ENCODE results near the gene DDR2. TPM values are rescaled to one million over a fixed set of nuclear protein-coding genes. Genes with fewer than 3 reads are reported as not detected.

DDR2 gene
- polyA plus RNA-seq, 1 donor from 2014 or later, result 0.69 TPM

GRCh38 chr1:162662013-162662412, 29.7 kb downstream of the DDR2 start:
- Histone ChIP-seq H3K4me2 (ENCODE audit: low read length) (no peak overlapping the region), H3K9me2 (ENCODE audit: insufficient read depth, low read length) (no peaks in the 10 kb centered on the region), H4K20me1 (ENCODE audit: insufficient read depth) (no peaks in the 10 kb centered on the region), H3K4me3 (ENCODE audit: low read length) (no peak overlapping the region), H3K79me2 (replicated peaks; ENCODE audit: insufficient read depth, low read length) (no peaks in the 10 kb centered on the region), H3K27me3 (ENCODE audit: insufficient read depth, low read depth, low read length) (no peaks in the 10 kb centered on the region), H3K27ac (ENCODE audit: low read length) (no peak overlapping the region), H3F3A (ENCODE audit: insufficient read depth, low read length, poor library complexity, severe bottlenecking) (no peaks in the 10 kb centered on the region), H3K9me3 (ENCODE audit: low read length) (no peaks in the 10 kb centered on the region), H3K9ac (ENCODE audit: low read length) (no peak overlapping the region), H3K36me3 (ENCODE audit: insufficient read depth, low read length) (no peaks in the 10 kb centered on the region), H2AFZ (ENCODE audit: low read depth, low read length) (no peak overlapping the region)
- TF ChIP-seq EZH2 (IDR thresholded peaks at IDR 0.05; ENCODE audit: borderline replicate concordance, insufficient read depth, low read length, poor library complexity, severe bottlenecking), result no peak
- no peak for TF ChIP-seq MXI1 (conservative IDR thresholded peaks at IDR 0.05; ENCODE audit: poor library complexity, severe bottlenecking)
- TF ChIP-seq SMC3 (conservative IDR thresholded peaks at IDR 0.05; ENCODE audit: poor library complexity), result no peak

DNA sequence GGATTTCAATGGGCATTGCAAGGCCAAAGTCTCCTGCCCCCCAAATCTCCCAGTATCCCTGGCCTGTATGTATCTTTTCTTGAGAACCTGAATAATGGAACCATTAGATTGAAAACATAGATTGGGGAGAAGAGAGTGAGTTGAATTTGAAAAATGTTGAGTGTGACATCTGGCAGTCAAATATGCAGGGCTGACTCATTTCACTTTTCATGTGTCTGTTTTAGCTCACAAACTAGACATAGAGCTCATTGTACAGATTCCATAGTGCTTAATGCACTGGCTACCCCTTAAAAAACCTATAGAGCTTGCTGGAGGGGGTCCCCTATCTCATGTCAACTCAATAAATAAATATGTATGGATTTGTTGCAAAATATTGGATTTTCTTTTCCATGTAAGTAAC, 30.8 kb downstream of the DDR2 start:
- H3K9ac ChIP-seq (ENCODE audit: low read length), result no peak overlapping the region
- no peak overlapping the region for H2AFZ ChIP-seq (ENCODE audit: low read depth, low read length)

More for the DNA sequence above, 30.8 kb downstream of the DDR2 start:
- TF ChIP-seq TAF1 (IDR thresholded peaks at IDR 0.05; ENCODE audit: low read depth) (no peak), RAD21 (conservative IDR thresholded peaks at IDR 0.05) (no peak), EZH2 (IDR thresholded peaks at IDR 0.05; ENCODE audit: borderline replicate concordance, insufficient read depth, low read length, poor library complexity, severe bottlenecking) (no peak), CTCF (IDR thresholded peaks at IDR 0.05; ENCODE audit: poor library complexity, severe bottlenecking) (no peak), SMC3 (conservative IDR thresholded peaks at IDR 0.05; ENCODE audit: poor library complexity) (no peak), MXI1 (conservative IDR thresholded peaks at IDR 0.05; ENCODE audit: poor library complexity, severe bottlenecking) (no peak), POLR2AphosphoS5 (IDR thresholded peaks at IDR 0.05) (no peak), EP300 (conservative IDR thresholded peaks at IDR 0.05; ENCODE audit: poor library complexity, severe bottlenecking) (no peak)
- TF ChIP-seq, protein P1, sequence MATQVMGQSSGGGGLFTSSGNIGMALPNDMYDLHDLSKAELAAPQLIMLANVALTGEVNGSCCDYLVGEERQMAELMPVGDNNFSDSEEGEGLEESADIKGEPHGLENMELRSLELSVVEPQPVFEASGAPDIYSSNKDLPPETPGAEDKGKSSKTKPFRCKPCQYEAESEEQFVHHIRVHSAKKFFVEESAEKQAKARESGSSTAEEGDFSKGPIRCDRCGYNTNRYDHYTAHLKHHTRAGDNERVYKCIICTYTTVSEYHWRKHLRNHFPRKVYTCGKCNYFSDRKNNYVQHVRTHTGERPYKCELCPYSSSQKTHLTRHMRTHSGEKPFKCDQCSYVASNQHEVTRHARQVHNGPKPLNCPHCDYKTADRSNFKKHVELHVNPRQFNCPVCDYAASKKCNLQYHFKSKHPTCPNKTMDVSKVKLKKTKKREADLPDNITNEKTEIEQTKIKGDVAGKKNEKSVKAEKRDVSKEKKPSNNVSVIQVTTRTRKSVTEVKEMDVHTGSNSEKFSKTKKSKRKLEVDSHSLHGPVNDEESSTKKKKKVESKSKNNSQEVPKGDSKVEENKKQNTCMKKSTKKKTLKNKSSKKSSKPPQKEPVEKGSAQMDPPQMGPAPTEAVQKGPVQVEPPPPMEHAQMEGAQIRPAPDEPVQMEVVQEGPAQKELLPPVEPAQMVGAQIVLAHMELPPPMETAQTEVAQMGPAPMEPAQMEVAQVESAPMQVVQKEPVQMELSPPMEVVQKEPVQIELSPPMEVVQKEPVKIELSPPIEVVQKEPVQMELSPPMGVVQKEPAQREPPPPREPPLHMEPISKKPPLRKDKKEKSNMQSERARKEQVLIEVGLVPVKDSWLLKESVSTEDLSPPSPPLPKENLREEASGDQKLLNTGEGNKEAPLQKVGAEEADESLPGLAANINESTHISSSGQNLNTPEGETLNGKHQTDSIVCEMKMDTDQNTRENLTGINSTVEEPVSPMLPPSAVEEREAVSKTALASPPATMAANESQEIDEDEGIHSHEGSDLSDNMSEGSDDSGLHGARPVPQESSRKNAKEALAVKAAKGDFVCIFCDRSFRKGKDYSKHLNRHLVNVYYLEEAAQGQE (IDR thresholded peaks at IDR 0.05; ENCODE audit: borderline replicate concordance), result no peak
- Histone ChIP-seq H4K20me1 (ENCODE audit: insufficient read depth) (no peaks in the 10 kb centered on the region), H3K27me3 (ENCODE audit: insufficient read depth, low read depth, low read length) (no peaks in the 10 kb centered on the region), H3K79me2 (replicated peaks; ENCODE audit: insufficient read depth, low read length) (no peaks in the 10 kb centered on the region), H3K4me2 (ENCODE audit: low read length) (no peak overlapping the region), H3K36me3 (ENCODE audit: insufficient read depth, low read length) (no peaks in the 10 kb centered on the region), H3K9me3 (ENCODE audit: low read length) (no peaks in the 10 kb centered on the region), H3K4me3 (ENCODE audit: low read length) (no peak overlapping the region), H3K9me2 (ENCODE audit: insufficient read depth, low read length) (no peaks in the 10 kb centered on the region), H3K27ac (ENCODE audit: low read length) (no peak overlapping the region), H3F3A (ENCODE audit: insufficient read depth, low read length, poor library complexity, severe bottlenecking) (no peaks in the 10 kb centered on the region)
